K562 (cell line): Measurements from ENCODE around the gene TEFM. TPM values are rescaled to one million over a fixed set of nuclear protein-coding genes. Genes with fewer than 3 reads are reported as not detected.

ENCODE experiments used
- ATF4 ChIP-seq: fragments of 450-650 bp; formaldehyde crosslinking; IDR thresholded peaks from 2 replicates; pipeline ENCODE4 v1.4.0; 2022; ENCODE audit warnings: mild to moderate bottlenecking, moderate library complexity
- CHAMP1 ChIP-seq: fragments of 450-650 bp; IDR thresholded peaks from 2 replicates; pipeline ENCODE4 v1.6.1; 2016; ENCODE audit warnings: mild to moderate bottlenecking
- CHCHD3 ChIP-seq: fragments of 250-450 bp; sonication (Bioruptor Pico); IDR thresholded peaks from 2 replicates; pipeline ENCODE4 v2.1.2; 2022; ENCODE audit warnings: mild to moderate bottlenecking
- CXXC5 ChIP-seq: fragments of 250-450 bp; sonication (Bioruptor Pico); IDR thresholded peaks from 2 replicates; pipeline ENCODE4 v1.8.0; 2022; ENCODE audit warnings: inconsistent platforms, mild to moderate bottlenecking, moderate library complexity
- DIDO1 ChIP-seq: fragments of 450-650 bp; IDR thresholded peaks from 2 replicates; pipeline ENCODE4 v1.6.1; 2016; ENCODE audit warnings: low read depth, missing biosample characterization, missing genetic modification characterization
- FOXA1 ChIP-seq: fragments of 450-650 bp; IDR thresholded peaks from 2 replicates; pipeline ENCODE4 v1.6.1; 2016; ENCODE audit warnings: mild to moderate bottlenecking, borderline replicate concordance
- GABPA ChIP-seq: fragments of 200-800 bp; sonication (Bioruptor generic); conservative IDR thresholded peaks from 2 replicates; pipeline ENCODE4 v1.6.1; 2016; ENCODE audit warnings: low read depth, missing genetic modification characterization, missing compliant biosample characterization
- GTF2A2 ChIP-seq: IDR thresholded peaks from 2 replicates; pipeline ENCODE4 v1.6.1; 2016; ENCODE audit warnings: mild to moderate bottlenecking, missing genetic modification characterization, missing compliant biosample characterization
- KDM1A ChIP-seq, 2 experiments: fragments of 450-650 bp; IDR thresholded peaks; 2 replicates each; pipeline ENCODE4 v1.6.1; 2016; ENCODE audit warnings: mild to moderate bottlenecking in 2 of 2
- MCM7 ChIP-seq, 2 experiments: fragments of 450-650 bp; IDR thresholded peaks; 2 replicates each; pipeline ENCODE4 v1.6.1; 2016 to 2018
- MECOM ChIP-seq: fragments of 250-450 bp; sonication (Bioruptor Pico); IDR thresholded peaks from 2 replicates; pipeline ENCODE4 v1.8.0; 2022; ENCODE audit warnings: inconsistent platforms
- MEF2D ChIP-seq: conservative IDR thresholded peaks from 2 replicates; pipeline ENCODE4 v1.6.1; 2016; ENCODE audit warnings: low read depth, missing genetic modification characterization, missing compliant biosample characterization
- PCBP2 ChIP-seq: fragments of 200-400 bp; formaldehyde crosslinking; IDR thresholded peaks from 2 replicates; pipeline ENCODE4 v1.6.1; 2018; ENCODE audit warnings: low read length, low read depth, mild to moderate bottlenecking, moderate library complexity; ENCODE audit not compliant: poor library complexity, severe bottlenecking
- RBM39 ChIP-seq: fragments of 200-400 bp; formaldehyde crosslinking; optimal IDR thresholded peaks from 2 replicates; pipeline ENCODE3; 2018; ENCODE audit warnings: low read depth, low read length
- STAG1 ChIP-seq: sonication (generic); formaldehyde crosslinking; IDR thresholded peaks from 2 replicates; pipeline ENCODE4 v1.5.0; 2020; ENCODE audit warnings: missing genetic modification reagents, borderline replicate concordance
- ZBTB7A ChIP-seq: IDR thresholded peaks from 2 replicates; pipeline ENCODE4 v1.6.1; 2011; ENCODE audit warnings: low read depth, mild to moderate bottlenecking, low read length, moderate library complexity, borderline replicate concordance; ENCODE audit not compliant: control insufficient read depth
- ZFX ChIP-seq: sonication (generic); formaldehyde crosslinking; IDR thresholded peaks from 2 replicates; pipeline ENCODE4 v1.8.0; 2022; ENCODE audit warnings: mild to moderate bottlenecking, missing genetic modification reagents, moderate library complexity
- ZNF174 ChIP-seq: fragments of 250-450 bp; sonication (Bioruptor Pico); IDR thresholded peaks from 2 replicates; pipeline ENCODE4 v1.4.0; 2020; ENCODE audit warnings: mild to moderate bottlenecking
- ZNF197 ChIP-seq: fragments of 200-800 bp; sonication (Bioruptor generic); IDR thresholded peaks from 2 replicates; pipeline ENCODE4 v1.6.1; 2016; ENCODE audit warnings: low read depth, missing genetic modification characterization, missing compliant biosample characterization
- ZNF316 ChIP-seq: fragments of 450-650 bp; IDR thresholded peaks from 2 replicates; pipeline ENCODE4 v1.6.1; 2016
- ZNF408 ChIP-seq: fragments of 250-450 bp; sonication (Bioruptor Pico); IDR thresholded peaks from 2 replicates; pipeline ENCODE4 v1.4.0; 2020; ENCODE audit warnings: low read depth, mild to moderate bottlenecking, moderate library complexity
- ZNF655 ChIP-seq: fragments of 250-450 bp; sonication (Bioruptor Pico); IDR thresholded peaks from 2 replicates; pipeline ENCODE4 v1.5.0; 2021
- ZNF75A ChIP-seq: fragments of 450-650 bp; formaldehyde crosslinking; IDR thresholded peaks from 2 replicates; pipeline ENCODE4 v1.4.0; 2020; ENCODE audit warnings: mild to moderate bottlenecking
- polyA plus RNA-seq, 8 experiments: library from polyadenylated mRNA; depleted of rRNA in 4 of 8; stranded (reverse) in 5 of 8; unstranded in 3 of 8; fragments of >200 nt; fragmentation: Nextera tagmentation in 2 of 8; fragmentation: Illumina TruSeq in 1 of 8; extraction: Ambion mirVana in 2 of 8; extraction: Trizol in 1 of 8; gene quantifications; 2 replicates each; pipeline versions ENCODE4 v1.2.1 to v1.2.3, GENCODE V29; 2011 to 2014; ENCODE audit warnings: inconsistent platforms in 1 of 8, missing spikeins in 1 of 8
- total RNA-seq, 7 experiments: library from RNA; depleted of rRNA in 6 of 7; stranded (reverse); fragments of >200 nt in 6 of 7; fragmentation: Illumina TruSeq in 2 of 7; extraction: Trizol in 2 of 7; gene quantifications; 2 replicates each; pipeline versions ENCODE4 v1.2.1 to v1.2.3, GENCODE V29; 2011 to 2021; ENCODE audit warnings: low replicate concordance in 1 of 7
- TF ChIP-seq, protein P1 (sequence below): fragments of 450-650 bp; IDR thresholded peaks from 2 replicates; pipeline ENCODE4 v1.6.1; 2014; ENCODE audit warnings: low read depth, mild to moderate bottlenecking, moderate library complexity, borderline replicate concordance

Gene TEFM
- total and polyA plus RNA-seq, 9 of the 15 experiments (the other 6 are each of a cell fraction or from before 2014, with no cell fraction given), result 12.5 to 60.3 (median 23.3) TPM

GRCh38 chr17:30906101-30906911 is at the start of gene TEFM (continued):
- TF ChIP-seq GABPA (tag) (peak; percentile 99), CXXC5 (peak; percentile 85), RBM39 (no peak), ZNF174 (no peak), ZNF75A (CRISPR knock-in tag) (no peak), DIDO1 (peak; percentile 91), ATF4 (CRISPR knock-in tag) (no peak), GTF2A2 (tag) (peak; percentile 79), ZBTB7A (no peak), ZNF197 (CRISPR knock-in tag) (no peak), ZNF408 (CRISPR knock-in tag) (no peak), STAG1 (no peak), CHAMP1 (peak; percentile 17; the same call in 1 of the 2 replicates), ZFX (CRISPR knock-in tag) (peak; percentile 99), MCM7 (IDR thresholded peaks at IDR 0.05) (no peak), FOXA1 (no peak), MEF2D (no peak), MECOM (no peak), KDM1A (IDR thresholded peaks at IDR 0.05) (no peak), CHCHD3 (CRISPR knock-in tag) (no peak), ZNF655 (CRISPR knock-in tag) (no peak), ZNF316 (no peak), PCBP2 (no peak)
- TF ChIP-seq, protein P1, sequence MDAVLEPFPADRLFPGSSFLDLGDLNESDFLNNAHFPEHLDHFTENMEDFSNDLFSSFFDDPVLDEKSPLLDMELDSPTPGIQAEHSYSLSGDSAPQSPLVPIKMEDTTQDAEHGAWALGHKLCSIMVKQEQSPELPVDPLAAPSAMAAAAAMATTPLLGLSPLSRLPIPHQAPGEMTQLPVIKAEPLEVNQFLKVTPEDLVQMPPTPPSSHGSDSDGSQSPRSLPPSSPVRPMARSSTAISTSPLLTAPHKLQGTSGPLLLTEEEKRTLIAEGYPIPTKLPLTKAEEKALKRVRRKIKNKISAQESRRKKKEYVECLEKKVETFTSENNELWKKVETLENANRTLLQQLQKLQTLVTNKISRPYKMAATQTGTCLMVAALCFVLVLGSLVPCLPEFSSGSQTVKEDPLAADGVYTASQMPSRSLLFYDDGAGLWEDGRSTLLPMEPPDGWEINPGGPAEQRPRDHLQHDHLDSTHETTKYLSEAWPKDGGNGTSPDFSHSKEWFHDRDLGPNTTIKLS, result peak; percentile 68
